ENCODE measurements around the gene DDAH1. TPM values are rescaled to one million over a fixed set of nuclear protein-coding genes. Genes with fewer than 3 reads are reported as not detected.

The DDAH1 gene
- total RNA-seq, 1 experiment from 2014 or later: 65.9 TPM

DNA sequence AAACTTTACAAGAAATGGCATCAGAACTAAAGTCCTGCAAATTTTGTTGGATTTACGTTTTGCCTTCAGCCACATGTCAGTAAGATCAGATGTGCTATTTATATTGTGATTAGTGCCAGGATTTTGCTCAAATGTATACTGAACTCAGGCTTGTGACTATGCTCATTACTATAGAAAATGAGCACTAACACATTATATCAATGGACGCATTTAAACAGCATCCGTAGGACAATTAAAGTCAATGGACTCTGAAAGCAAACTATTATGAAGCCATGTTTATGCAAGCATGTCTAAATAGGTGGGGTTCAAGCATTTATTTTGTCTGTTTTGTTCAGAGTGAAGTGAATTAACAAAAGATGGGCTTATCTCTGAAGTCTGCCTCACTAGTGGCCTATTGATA is 20.6 kb upstream of the DDAH1 start:
- H3K4me1 ChIP-seq (ENCODE audit: insufficient read depth, low read length): peaks cover 23% of the 10 kb centered on the region
- no peak overlapping the region for H3K4me3 ChIP-seq (ENCODE audit: low read length)
- ChIA-PET CTCF (no interaction called here), POLR2A (ENCODE audit: unreplicated experiment) (no interaction called here)
- no TSS peak for BruUV-seq (replicated peaks)
- DNase-seq: no peak
- H2AFZ ChIP-seq (ENCODE audit: low read length): no peak overlapping the region
- H3K27ac ChIP-seq (ENCODE audit: low read length): no peak overlapping the region
- TF ChIP-seq EZH2phosphoT487 (IDR thresholded peaks at IDR 0.05; ENCODE audit: borderline replicate concordance, low read length): no peak
- no peak for TF ChIP-seq EZH2 (IDR thresholded peaks at IDR 0.05; ENCODE audit: low read length, unreplicated experiment)
- TF ChIP-seq, protein P1, sequence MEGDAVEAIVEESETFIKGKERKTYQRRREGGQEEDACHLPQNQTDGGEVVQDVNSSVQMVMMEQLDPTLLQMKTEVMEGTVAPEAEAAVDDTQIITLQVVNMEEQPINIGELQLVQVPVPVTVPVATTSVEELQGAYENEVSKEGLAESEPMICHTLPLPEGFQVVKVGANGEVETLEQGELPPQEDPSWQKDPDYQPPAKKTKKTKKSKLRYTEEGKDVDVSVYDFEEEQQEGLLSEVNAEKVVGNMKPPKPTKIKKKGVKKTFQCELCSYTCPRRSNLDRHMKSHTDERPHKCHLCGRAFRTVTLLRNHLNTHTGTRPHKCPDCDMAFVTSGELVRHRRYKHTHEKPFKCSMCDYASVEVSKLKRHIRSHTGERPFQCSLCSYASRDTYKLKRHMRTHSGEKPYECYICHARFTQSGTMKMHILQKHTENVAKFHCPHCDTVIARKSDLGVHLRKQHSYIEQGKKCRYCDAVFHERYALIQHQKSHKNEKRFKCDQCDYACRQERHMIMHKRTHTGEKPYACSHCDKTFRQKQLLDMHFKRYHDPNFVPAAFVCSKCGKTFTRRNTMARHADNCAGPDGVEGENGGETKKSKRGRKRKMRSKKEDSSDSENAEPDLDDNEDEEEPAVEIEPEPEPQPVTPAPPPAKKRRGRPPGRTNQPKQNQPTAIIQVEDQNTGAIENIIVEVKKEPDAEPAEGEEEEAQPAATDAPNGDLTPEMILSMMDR (conservative IDR thresholded peaks at IDR 0.05; ENCODE audit: low read depth, low read length): no peak
- no peaks in the 10 kb centered on the region for H4K20me1 ChIP-seq (ENCODE audit: low read length)
- H3F3A ChIP-seq (ENCODE audit: low read length, unreplicated experiment): peaks cover 4% of the 10 kb centered on the region
- H3K9ac ChIP-seq (ENCODE audit: low read length): no peak overlapping the region
- intact Hi-C loops (cut with micrococcal nuclease): loop anchor here (2.0 kb wide), 1 partner anchor 59 kb away; no protein-coding TSS in a partner anchor
- H3K27me3 ChIP-seq (ENCODE audit: low read length): no peaks in the 10 kb centered on the region
- H3K79me2 ChIP-seq (ENCODE audit: low read length): no peaks in the 10 kb centered on the region
- H3K36me3 ChIP-seq (ENCODE audit: low read depth, low read length): no peaks in the 10 kb centered on the region
- H3K4me2 ChIP-seq (ENCODE audit: low read length): no peak overlapping the region
- no peak for ATAC-seq
- no peaks in the 10 kb centered on the region for H3K9me3 ChIP-seq (ENCODE audit: low read length)
- no peaks in the 10 kb centered on the region for H3K9me2 ChIP-seq (replicated peaks; ENCODE audit: low read length)

DNA sequence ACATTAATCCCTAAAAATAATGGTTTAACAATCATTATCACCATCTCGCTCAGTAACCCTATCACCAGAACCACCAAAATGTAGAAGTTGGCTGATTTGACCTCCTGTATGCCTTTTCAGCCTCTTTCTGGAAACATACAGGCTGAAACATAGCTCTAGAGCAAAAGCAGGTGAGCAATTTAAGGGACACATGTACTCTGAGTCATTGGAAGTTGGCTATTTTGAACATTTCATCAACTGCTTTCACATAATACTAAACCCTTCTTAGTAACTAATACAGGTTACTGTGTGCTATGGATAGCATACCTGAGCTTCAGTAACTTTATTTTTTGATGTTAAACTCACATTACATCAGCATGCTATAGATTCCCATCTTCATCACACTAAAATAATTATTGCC is 19.8 kb upstream of the DDAH1 start:
- Histone ChIP-seq H3K4me2 (ENCODE audit: low read length) (peak overlapping the region; percentile 72), H3K4me1 (ENCODE audit: insufficient read depth, low read length) (peaks cover 23% of the 10 kb centered on the region), H3F3A (ENCODE audit: low read length, unreplicated experiment) (peaks cover 4% of the 10 kb centered on the region), H3K9me2 (replicated peaks; ENCODE audit: low read length) (no peaks in the 10 kb centered on the region), H2AFZ (ENCODE audit: low read length) (no peak overlapping the region), H3K36me3 (ENCODE audit: low read depth, low read length) (no peaks in the 10 kb centered on the region), H3K79me2 (ENCODE audit: low read length) (no peaks in the 10 kb centered on the region), H4K20me1 (ENCODE audit: low read length) (no peaks in the 10 kb centered on the region), H3K4me3 (ENCODE audit: low read length) (no peak overlapping the region), H3K27me3 (ENCODE audit: low read length) (no peaks in the 10 kb centered on the region), H3K27ac (ENCODE audit: low read length) (no peak overlapping the region), H3K9ac (ENCODE audit: low read length) (no peak overlapping the region), H3K9me3 (ENCODE audit: low read length) (no peaks in the 10 kb centered on the region)
- intact Hi-C loops (cut with micrococcal nuclease): loop anchor here (2.0 kb wide), 1 partner anchor 60 kb away; no protein-coding TSS in a partner anchor
- ATAC-seq (peak; percentile 53), DNase-seq (peak; percentile 54)
- POLR2A ChIA-PET (ENCODE audit: unreplicated experiment): no interaction called here
- no TSS peak for BruUV-seq (replicated peaks)
- no peak for TF ChIP-seq EZH2phosphoT487 (IDR thresholded peaks at IDR 0.05; ENCODE audit: borderline replicate concordance, low read length)
- CTCF ChIA-PET: no interaction called here

DNA sequence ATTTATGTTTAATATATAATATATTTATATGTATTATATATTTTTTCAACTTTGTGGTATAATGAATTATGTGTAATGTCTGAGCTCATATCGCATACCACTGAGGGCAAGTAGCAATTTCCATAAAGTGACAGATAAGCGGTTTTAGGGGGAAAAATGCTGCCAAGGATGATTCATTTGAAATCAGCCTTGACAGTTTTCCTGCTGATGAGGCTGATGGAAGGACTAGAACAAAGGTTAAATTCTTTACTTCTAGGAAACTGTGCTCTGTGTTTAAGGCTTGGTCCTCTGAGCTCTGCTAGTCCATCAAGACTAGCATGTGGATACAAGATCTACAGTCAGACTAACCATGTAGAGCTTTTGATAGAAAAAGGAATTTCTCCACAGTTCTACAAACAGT is 19.3 kb upstream of the DDAH1 start:
- intact Hi-C loops (cut with micrococcal nuclease): loop anchor here (2.0 kb wide), 1 partner anchor 61 kb away; no protein-coding TSS in a partner anchor
- no peak overlapping the region for H3K9ac ChIP-seq (ENCODE audit: low read length)
- H3K27ac ChIP-seq (ENCODE audit: low read length): no peak overlapping the region
- TF ChIP-seq, protein P1 (conservative IDR thresholded peaks at IDR 0.05; ENCODE audit: low read depth, low read length): no peak
- no peak for TF ChIP-seq EZH2 (IDR thresholded peaks at IDR 0.05; ENCODE audit: low read length, unreplicated experiment)
- no peak for TF ChIP-seq EZH2phosphoT487 (IDR thresholded peaks at IDR 0.05; ENCODE audit: borderline replicate concordance, low read length)
- H3K36me3 ChIP-seq (ENCODE audit: low read depth, low read length): no peaks in the 10 kb centered on the region
- DNase-seq (peak; percentile 88), ATAC-seq (peak; percentile 77)
- H3K9me2 ChIP-seq (replicated peaks; ENCODE audit: low read length): no peaks in the 10 kb centered on the region
- no peaks in the 10 kb centered on the region for H3K27me3 ChIP-seq (ENCODE audit: low read length)
- peak overlapping the region; percentile 72 for H3K4me2 ChIP-seq (ENCODE audit: low read length)
- no TSS peak for BruUV-seq (replicated peaks)
- H3K9me3 ChIP-seq (ENCODE audit: low read length): no peaks in the 10 kb centered on the region
- no peak overlapping the region for H3K4me3 ChIP-seq (ENCODE audit: low read length)
- H3F3A ChIP-seq (ENCODE audit: low read length, unreplicated experiment): peaks cover 4% of the 10 kb centered on the region
- CTCF ChIA-PET: no interaction called here
- H4K20me1 ChIP-seq (ENCODE audit: low read length): no peaks in the 10 kb centered on the region
- POLR2A ChIA-PET (ENCODE audit: unreplicated experiment): no interaction called here
- no peaks in the 10 kb centered on the region for H3K79me2 ChIP-seq (ENCODE audit: low read length)
- peaks cover 23% of the 10 kb centered on the region for H3K4me1 ChIP-seq (ENCODE audit: insufficient read depth, low read length)
- no peak overlapping the region for H2AFZ ChIP-seq (ENCODE audit: low read length)

All from PC-3 (cell line).